Activated effector memory CD4-positive, alpha-beta T cell treated with anti-CD3 and anti-CD28 coated beads, Interleukin-2, amount 50 U/mL, for 16 hours (primary cell): ENCODE results near the gene MAMDC2.

Source experiments
- DNase-seq: peaks from one replicate; pipeline ENCODE4 v3.0.0-alpha.2; 2020

MAMDC2 gene

DNA sequence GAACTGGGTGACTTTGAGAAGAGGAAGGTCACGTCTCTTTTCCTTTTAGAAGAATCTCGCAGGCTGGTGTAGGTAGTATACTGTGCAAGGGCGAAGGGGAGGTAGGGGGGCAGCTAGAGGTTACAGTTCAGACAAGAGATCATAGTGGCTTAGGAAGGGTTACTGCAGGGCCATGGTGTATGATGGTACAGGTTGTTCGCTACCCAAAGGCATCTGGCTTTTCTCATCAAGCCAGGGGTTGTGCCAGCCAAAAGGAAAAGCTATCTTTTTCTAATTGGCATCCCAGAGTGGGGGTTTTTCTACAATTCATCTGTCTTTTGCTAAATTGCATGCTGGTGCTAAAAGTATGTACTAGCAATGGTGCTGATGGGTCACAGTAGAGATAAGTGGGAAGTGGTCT is 22.8 kb downstream of the MAMDC2 start:
- no peak for DNase-seq

DNA sequence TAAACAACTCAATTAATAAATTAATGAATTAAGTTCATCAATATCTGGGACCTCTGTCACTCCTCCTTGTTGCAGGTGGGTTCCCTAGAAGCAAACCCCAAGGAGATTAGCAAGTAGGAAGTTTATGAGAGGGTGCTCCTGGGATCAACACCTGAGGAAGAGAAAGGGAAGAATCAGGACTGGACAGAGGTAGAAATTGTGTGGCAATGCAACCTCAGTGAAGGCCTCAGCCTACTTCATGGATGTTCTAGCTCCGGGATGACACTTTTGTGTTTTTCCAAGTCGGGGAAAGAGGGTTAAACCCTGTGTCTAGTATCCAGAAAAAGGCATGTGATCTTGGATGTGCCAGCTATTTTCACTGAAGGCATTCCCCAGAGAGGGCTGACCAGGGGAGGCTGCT is 23.2 kb downstream of the MAMDC2 start:
- DNase-seq, result no peak

DNA sequence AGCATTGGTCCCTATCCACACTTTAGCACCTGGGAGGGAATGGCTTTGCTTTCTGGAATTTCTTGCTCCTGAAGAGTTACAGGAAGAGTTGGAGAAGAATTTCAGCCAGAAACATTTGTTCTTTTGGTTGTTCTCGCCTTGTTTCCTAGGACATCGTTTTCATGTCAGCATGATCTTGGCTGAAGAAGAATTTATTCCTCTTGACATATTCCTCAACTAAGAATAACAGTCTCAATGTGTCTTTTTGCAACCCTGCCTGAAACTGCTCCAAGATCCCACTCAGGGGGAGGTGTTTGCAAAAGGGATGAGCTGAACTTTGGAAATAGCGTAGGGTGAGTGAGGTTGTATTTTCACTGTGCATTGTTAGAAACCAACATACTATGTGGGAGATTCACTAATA is 26.1 kb downstream of the MAMDC2 start:
- DNase-seq, result no peak

DNA sequence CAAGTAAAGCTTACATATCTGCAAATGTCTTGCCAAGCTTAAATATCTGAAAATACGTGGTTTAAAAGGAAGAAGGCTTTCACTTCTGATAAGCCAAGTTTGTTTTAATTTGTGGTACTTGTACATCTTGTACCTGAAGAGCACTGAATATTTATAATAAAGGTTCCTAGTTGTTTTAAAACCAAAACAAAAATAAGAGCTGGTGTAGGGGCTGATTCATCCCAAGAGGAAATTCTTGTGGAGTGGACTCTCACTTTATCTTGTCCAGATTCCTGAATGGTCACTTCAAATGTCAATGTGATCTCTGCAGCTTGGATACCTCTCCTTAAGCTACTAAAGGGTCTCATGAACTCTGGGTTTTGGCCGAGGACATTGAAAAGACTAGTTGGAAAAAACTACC is 29.5 kb downstream of the MAMDC2 start:
- DNase-seq, result no peak

DNA sequence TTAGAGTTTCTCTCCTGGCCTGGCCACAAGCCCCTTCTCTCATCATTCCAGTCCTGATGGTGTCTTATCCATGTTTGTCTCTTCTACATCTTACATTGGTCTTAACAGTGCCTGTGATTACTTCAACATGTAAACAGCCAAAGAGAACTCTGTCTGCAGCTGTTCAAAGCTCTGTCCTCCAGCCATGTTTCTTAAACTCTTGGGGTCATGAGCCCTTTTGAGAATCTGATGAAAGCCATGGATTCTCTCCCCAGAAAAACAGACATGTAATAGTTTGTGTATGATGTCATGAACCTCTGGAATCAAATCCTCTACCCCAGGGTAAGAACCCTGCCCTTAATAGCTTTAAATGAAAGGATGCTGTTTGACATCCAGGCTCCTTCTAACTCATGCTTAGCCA is 30.1 kb downstream of the MAMDC2 start:
- no peak for DNase-seq

DNA sequence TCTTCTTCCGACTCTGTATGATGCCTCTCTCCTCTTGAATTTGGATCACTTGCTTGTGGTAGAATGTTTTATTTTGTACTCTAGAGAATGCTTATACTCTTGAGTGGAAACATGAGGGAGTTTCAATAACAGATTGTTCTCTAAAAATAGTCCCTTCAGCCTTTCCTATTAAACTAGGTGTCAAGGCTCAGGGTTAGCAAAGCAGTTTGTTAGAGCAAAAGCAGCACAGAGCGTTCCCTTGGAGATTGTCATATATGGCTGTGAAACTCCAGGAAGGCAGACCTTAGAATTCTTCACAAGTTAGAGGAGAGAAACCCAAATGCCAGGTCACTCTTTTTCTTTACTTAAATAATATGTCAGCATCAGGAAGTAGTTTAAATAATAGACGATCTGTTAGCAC is 33.0 kb downstream of the MAMDC2 start:
- no peak for DNase-seq

DNA sequence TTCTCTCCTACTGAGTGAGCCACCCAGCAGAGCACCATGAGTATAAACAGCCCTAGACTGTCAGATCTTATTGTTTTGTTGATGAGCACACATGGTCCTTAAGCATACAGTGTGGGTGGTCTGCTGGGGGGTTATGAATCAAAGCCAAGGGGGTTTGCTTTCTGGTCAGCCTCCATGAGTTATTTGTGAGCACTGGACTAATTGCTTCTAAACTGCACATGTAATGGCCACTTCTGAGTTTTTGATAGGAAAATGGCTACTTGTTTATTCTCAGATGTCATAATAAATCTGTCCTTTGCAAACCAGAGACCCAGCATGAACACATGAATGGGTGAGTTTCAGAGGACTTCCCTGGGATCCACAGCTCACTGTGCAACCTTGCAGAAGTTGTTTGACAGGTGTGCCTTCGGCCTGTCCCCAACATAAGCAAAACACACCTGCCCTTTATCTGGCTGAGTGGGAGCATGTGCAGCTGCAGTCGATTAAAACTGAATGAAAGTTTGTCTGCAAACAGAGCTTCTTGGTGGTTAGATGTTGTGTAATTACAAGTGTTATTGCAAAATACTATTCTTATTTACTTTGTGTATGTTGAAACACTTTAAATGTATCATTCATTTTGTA is 35.9 kb downstream of the MAMDC2 start:
- no peak for DNase-seq

DNA sequence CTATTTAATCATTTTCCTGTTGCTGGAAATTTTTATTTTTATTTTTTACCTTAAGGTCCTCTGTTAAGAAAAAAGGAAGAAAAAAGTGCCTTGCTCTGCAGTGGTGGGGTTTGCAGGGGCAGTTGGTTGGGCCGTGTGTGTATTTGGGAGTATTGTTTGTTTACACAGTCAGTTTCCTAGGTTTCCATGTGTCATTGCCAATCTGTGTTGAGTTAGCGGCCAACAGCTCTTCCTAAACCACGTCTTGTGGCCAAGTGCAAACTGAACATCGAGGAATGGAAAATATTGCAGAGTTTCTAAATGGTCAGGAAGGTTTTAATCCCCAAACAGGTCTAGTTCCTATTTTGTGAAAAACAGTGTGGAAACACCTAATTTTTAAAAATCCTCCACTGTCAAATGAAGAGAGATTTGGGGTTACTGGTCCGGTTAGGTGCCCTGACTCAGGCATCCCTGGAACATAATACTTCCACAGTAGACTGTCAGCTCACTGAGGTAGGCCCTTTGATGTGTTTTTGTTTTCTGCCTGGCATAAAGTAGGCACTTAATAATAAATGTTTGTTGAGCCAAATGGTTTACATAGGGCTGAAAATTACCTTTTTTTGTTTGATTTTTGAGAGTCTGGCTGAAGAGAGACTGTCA is 37.0 kb downstream of the MAMDC2 start:
- DNase-seq, result no peak

DNA sequence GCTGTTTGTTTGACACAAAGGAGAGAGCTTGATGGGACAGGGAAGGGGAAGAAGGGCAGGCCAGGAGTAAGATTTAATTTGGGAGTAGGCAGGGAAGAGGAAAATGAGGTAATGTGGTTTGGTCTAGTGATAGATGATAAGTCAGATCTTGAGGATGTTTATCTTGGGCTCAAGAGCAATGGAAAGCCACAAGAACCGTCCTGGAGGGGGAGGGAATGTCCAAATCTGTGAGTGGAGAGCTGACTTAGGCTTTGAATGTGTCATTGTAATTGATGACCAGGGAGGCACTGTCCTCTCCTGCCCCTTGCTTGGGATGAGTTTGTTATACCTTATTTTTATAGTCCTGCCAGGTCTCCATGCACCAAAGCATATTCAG is 37.5 kb downstream of the MAMDC2 start:
- no peak for DNase-seq

DNA sequence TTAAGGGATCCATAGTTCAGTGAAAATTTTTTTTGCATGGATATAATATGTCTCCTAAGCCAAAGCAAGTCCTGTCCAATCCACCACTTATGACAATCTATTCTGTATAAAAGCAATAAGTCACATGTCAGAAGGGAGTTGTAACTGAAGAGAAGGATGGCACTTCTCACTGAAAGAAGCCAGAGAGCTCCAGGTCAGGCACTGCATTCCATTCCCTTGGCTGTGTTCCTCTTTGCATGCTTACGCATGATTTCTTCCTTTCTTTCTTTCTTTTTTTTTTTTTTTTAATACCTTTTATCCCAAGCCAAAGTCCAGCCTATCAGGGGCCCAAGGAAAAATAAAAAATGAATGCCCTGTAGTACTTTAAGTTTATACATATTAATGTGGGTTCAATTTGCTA is 39.8 kb downstream of the MAMDC2 start:
- no peak for DNase-seq

DNA sequence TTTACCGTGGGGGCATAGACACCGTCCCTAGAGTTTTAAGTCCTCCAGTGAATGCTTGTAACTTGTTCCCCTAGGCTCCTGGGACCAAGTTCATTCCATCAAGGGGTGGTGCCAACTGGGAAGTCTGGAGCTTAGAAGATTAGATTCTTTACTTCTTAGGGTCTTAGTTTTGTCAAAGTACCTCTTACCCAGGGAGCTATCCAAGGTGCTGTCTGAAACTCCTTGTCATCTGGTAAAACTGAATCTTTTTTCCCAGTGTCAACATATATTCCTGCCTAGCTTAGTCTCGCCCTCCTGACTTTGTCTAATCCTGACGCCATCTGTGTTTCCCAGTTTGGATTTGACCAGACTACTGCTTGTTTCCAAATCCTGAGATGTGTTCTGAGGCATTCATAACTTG is 41.6 kb downstream of the MAMDC2 start:
- no peak for DNase-seq

DNA sequence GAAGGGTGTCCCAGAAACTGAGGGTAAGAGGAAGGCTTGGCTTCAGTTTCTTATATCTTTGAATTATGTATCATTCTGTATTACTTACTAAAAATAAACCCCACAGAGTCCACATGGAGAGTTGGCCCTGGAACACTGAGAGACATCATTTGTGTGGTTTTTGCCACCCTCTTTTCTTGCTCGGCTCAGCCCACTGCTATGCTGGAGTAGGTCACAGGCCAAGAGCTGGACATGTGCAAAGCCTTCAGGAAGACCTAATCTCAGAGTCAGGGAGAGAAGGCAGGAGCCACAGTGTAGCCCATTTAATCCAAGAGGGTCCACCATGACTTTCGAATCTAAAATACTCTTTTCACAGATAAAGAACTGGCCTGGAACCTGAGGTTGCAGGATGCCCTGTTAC is 47.5 kb downstream of the MAMDC2 start:
- DNase-seq, result no peak

DNA sequence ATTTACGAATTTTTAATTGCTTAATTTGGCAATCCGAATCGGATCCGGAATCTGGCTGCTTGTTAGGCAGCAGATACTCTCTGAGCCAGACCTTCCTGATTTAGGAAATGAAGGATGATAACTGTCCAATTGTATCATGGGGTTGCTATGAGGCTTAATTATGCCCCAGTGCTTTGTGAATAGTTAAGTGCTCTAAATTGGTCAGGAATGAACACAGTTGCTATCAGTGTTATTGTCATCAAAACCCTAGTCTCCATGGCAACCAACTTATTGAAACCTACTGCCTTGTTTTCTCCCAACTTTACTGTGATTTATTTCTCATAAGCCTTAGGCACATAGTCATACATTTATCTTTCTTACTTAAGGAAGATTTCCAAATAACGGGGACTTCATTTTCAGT is 47.9 kb downstream of the MAMDC2 start:
- DNase-seq, result no peak

DNA sequence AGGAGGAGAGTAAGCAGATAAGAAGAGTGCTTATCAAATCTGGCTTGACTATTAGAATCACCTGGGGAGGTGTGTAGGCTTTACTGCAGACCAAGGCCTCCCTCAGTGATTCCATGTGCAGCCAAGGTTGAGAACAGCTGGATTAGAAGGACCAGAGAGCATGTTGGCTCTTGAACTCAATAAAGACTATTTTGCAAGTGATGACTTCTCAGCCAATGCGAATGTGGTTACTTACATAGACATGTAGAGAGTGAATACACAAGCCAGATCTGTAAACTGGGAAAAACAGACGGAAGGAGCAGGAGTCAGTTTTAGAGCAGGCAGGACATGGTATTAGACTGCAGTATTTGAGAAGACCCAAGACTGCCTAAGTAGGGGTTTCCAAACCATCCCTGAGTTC is 48.5 kb downstream of the MAMDC2 start:
- no peak for DNase-seq

DNA sequence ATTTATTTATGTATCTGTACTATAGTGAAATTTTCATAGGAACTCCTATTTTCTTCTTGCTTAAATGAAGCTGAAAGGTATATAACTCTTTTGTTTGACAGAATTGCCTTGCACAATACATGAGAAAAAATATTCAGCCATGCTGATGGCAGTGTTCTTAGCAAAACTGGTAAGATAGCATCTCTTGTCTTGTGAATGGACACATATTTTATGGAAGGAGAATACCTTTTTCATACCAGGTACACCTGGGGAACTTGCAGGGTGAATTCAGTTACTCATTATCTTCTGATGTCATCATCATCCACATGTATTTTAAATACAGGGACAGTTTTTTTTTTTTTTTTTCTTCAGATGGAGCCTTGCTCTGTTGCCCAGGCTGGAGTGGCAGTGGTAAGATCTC is 49.4 kb downstream of the MAMDC2 start:
- no peak for DNase-seq

DNA sequence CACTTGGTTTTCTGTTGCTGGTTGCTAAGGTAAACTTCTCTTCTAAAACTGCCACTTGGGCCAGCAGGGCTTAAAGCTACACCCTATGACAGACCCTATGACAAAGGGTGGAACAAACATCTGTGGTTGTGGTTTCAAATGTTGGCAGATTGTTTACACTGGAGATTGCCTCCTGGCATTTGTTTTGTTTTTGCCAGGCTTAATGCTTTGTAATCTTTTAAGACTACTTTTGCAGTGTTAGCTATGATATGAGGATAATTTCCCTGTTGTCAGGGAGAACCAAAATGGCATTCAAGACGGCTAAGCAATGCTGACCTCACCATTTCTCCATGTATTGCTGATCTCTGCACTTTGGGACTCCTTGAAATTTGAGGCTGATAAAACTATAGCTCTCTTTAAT is 50.3 kb downstream of the MAMDC2 start:
- no peak for DNase-seq

DNA sequence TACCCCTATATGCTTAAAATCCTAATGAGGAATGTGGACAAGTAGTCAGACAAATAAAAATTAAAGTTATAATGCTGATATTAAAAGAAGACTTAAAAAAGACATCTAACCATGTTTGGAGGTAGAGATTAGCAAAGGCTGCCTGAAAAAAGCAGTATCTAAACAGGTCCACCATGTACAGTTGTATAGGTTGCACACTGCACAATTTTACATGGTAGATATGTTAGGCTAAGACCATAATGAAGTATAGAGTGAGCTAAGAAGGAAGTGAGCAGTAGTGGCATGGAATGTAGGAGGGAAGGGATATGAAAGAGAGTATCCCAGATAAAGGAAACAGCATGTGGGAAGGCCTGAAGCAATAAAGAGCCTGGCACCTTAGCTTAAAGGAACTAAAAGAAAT is 51.1 kb downstream of the MAMDC2 start:
- DNase-seq, result no peak

DNA sequence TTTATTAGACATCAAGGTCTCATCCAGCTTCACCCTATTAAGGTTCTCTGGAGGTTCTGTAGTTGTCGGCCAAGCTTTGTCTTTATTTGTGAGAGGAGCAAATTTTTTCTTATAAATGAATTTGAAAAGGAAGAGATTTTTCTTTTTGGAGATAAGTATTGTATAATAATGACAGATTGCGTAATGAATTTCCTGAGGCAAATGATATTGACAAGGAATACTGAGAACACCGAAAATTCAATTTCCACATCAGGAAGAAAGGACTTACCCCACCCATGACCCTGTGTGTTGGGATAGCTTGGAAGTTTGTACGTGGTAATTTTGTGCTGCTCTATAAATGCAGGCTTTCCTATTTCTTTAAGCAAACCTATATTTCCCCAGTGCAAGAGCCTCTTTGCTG is 53.5 kb downstream of the MAMDC2 start:
- DNase-seq, result no peak

DNA sequence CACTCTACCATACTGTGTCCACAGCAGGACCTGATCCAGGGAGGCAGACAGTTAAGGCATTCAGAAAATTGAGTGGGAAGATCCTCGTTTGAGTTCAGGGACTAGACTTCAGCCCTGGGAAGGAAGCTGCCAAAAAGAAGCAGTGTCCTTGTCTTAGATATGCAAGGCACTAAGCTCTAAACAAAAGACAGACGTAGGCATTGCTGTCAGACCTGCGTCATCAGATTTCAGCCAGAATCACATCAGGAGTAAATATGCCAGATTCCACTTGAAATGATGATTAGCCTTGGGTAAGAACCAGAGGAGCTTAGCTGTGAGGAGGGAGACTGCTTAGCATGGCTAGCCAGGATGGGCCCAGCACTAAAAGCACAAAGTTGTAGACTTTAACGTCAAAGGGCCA is 56.7 kb downstream of the MAMDC2 start:
- DNase-seq, result no peak

DNA sequence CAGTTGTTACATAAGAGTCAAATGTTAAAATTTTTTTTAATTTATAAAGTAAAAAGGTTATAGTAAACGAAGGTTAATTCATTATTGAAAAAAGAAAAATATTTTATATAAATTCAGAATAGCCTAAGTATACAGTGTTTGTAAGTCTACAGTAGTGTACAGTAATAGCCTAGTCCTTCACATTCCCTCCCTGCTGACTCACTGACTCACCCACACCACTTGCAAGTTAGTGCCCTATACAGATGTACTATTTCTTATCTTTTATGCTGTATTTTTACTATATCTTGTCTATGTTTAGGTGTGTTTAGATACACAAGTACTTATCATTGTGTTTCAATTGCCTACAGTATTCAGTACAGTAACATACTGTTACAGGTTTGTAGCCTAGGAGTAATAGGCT is 57.6 kb downstream of the MAMDC2 start:
- DNase-seq, result no peak

DNA sequence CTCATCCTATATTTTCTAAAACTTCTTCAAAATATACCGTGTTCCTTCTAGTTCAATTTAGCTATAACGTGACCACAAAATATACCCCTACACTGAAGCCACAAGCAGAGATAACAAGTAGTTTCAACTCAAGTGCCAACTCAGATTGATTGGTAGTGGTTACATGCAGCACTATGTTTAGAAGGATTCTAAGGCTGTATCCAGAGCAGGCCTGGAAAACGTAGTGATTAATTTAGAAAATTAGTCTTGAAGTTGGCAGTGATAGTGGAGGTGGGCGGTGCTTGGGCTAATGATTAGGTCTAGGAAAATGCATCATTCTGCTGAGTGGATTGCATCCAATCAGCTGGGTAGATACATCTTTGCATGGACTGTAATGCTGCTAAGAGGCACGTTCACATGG is 61.5 kb downstream of the MAMDC2 start:
- DNase-seq, result no peak

DNA sequence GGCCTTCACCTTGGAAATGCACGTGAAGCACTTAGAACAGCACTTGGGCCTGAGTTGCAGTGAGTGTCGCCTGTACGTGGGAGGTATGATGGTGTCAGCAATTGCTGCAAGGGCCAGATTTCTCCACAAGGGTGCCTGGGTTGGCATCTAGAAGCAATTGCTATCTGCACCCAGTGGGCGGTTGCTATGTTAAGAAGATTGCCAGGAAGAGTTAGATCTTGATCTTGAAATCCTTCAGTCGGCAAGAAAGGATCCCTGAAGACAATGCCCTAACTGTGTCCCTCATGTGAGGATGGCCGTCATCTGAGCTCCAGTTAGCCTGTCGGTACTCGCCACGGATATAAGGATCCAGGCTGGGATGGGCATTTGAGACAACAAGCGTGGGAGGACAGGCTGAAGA is 62.9 kb downstream of the MAMDC2 start:
- no peak for DNase-seq

DNA sequence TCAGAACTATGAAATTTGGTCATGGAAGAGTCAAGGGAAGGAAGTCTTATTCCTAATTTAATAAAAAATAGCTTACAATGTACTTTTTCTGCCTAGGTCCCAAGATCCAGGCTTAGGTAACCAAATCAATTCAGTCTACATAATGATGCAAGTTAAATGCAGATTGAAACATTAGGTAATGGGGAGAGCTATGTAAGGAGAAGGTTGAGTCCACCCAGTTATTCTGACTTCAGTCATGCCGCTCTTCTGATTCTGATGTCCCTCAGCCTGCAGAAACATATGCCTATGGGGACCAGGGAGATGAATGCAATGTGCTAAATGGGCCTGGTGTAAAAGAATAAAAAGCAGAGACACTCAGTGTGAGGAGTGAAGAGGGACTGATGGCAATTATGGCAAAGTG is 63.9 kb downstream of the MAMDC2 start:
- DNase-seq, result no peak

DNA sequence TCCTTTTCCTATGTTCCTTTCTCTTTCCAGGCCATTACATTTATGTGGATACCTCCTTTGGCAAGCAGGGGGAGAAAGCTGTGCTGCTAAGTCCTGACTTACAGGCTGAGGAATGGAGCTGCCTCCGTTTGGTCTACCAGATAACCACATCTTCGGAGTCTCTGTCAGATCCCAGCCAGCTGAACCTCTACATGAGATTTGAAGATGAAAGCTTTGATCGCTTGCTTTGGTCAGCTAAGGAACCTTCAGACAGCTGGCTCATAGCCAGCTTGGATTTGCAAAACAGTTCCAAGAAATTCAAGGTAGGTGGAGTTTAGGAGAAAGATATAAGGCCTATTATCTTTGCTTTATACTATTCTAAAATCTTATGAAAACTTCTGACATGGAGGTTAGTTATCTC is 64.5 kb downstream of the MAMDC2 start:
- DNase-seq, result no peak

DNA sequence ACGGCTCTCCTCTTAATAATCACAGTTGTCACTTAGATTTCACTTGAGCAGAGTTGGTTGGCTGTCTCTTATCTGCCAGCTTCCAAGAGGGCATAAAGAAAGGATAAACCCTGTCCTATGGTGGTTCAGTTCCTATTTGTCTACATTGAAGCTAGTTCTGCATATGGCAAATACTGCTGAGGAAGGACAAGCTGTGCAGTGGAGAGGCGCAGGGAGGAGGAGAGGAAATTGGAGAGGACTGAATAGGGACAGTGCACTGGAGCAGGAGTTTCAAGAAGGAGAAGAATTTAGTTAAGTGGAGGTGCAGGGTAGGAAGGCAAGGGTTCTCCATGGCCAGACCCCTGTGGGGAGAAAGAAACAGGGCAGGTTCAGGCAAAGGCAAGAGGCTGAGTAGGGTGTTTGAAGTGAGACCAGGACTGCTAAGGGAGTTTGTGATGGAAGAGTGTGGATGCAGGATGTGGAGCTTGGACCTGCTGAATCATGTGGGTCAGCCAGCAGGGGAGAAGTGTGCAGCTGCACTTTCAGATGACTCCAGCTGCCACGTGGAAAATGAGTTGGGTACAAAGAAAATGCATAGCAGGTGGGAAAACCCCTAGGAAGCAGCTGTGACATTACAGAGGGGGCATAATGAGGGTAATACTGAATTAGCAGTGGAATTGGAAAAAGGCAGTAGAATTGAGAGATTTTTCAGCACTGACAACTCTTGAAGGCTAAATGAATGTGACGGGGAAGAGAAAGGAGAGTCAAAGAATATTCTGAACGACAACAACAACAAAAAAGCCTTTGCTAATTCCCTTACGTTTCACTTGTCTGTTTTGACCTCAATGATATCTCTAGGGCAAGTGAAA is 66.8 kb downstream of the MAMDC2 start:
- no peak for DNase-seq
